ENCODE data around the gene NHSL1. TPM values are rescaled to one million over a fixed set of nuclear protein-coding genes. Genes with fewer than 3 reads are reported as not detected.

NHSL1 gene
- total RNA-seq, 2 experiments from 2014 or later: 0.20 to 0.35 TPM

- Mint-ChIP-seq H3K27me3 (no peaks in the 10 kb centered on the region), H3K9me3 (ENCODE audit: low read depth) (no peaks in the 10 kb centered on the region), H3K36me3 (peaks cover 12% of the 10 kb centered on the region), H3K4me3 (no peak overlapping the region), H3K4me1 (peaks cover 2% of the 10 kb centered on the region), H3K27ac (no peak overlapping the region)
- no peak for DNase-seq
- no peak for ATAC-seq
- CTCF ChIA-PET: no interaction called here
These were observed 77.7 kb downstream of the NHSL1 start for GRCh38 chr6:138421608-138422007.

DNA sequence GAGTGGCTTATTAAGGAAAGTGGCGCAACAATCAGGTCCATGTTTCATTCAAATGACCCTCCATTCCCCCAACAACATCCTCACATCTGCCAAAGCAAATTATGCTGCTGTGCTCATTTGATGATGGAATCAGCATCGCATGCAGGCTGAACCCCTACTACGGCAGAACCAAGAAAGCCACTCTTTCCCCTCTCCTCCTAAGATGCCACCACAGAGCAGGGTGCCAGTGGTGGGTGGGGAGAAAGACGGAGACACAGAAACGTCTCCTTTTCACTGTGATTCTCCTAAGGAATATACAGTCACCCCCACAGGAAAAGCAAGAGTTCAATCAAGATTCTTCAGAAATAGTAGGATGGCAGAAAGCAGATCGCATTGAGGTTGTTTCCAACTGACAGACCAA, 78.2 kb downstream of the NHSL1 start:
- Mint-ChIP-seq H3K27me3 (no peaks in the 10 kb centered on the region), H3K27ac (no peak overlapping the region), H3K9me3 (ENCODE audit: low read depth) (no peaks in the 10 kb centered on the region), H3K36me3 (peaks cover 13% of the 10 kb centered on the region), H3K4me1 (peaks cover 2% of the 10 kb centered on the region), H3K4me3 (no peak overlapping the region)
- DNase-seq: no peak
- ATAC-seq: no peak
- CTCF ChIA-PET: no interaction called here

DNA sequence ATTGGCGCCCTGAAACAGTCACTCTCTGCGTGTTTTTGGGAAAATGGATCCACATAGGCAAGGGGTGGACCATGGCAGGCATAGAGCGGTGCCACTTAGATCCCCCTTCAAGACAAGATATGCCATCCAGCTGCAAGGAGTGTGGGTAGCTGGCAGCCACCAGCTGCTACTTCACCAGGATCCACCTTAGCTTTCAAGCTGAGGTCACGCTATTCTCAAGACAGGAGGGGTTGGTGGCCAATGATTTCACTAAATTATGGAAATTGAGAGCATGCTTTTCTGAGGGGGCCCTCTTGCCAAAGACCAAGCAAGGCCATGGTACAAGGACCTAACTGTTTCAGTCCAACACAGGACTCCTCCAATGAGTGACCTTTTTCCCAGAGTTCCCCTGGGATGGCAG, 78.9 kb downstream of the NHSL1 start:
- no peak overlapping the region for H3K4me3 Mint-ChIP-seq
- H3K27me3 Mint-ChIP-seq: no peaks in the 10 kb centered on the region
- H3K36me3 Mint-ChIP-seq: peaks cover 13% of the 10 kb centered on the region
- peaks cover 2% of the 10 kb centered on the region for H3K4me1 Mint-ChIP-seq
- ATAC-seq: no peak
- H3K9me3 Mint-ChIP-seq (ENCODE audit: low read depth): no peaks in the 10 kb centered on the region
- H3K27ac Mint-ChIP-seq: no peak overlapping the region
- CTCF ChIA-PET: interaction anchor here (1.4 kb wide), 1 partner anchor 9 kb away, joined by 5 read pairs; no protein-coding TSS in a partner anchor
- no peak for DNase-seq

GRCh38 chr6:138419766-138420165, 79.5 kb downstream of the NHSL1 start:
- Mint-ChIP-seq H3K9me3 (ENCODE audit: low read depth) (no peaks in the 10 kb centered on the region), H3K4me1 (peaks cover 2% of the 10 kb centered on the region), H3K36me3 (peaks cover 17% of the 10 kb centered on the region), H3K27ac (no peak overlapping the region), H3K27me3 (no peaks in the 10 kb centered on the region), H3K4me3 (no peak overlapping the region)
- ATAC-seq (no peak), DNase-seq (no peak)
- CTCF ChIA-PET: interaction anchor here (1.4 kb wide), 1 partner anchor 10 kb away, joined by 5 read pairs; no protein-coding TSS in a partner anchor

GRCh38 chr6:138418118-138418742, 81.1 kb downstream of the NHSL1 start:
- no peak overlapping the region for H3K4me3 Mint-ChIP-seq
- ATAC-seq (no peak), DNase-seq (no peak)
- H3K27me3 Mint-ChIP-seq: no peaks in the 10 kb centered on the region
- CTCF ChIA-PET: interaction anchor here (1.5 kb wide), 1 partner anchor 11 kb away, joined by 3 read pairs; no protein-coding TSS in a partner anchor
- H3K9me3 Mint-ChIP-seq (ENCODE audit: low read depth): no peaks in the 10 kb centered on the region
- peaks cover 2% of the 10 kb centered on the region for H3K4me1 Mint-ChIP-seq
- peaks cover 27% of the 10 kb centered on the region for H3K36me3 Mint-ChIP-seq
- H3K27ac Mint-ChIP-seq: peak overlapping the region; percentile 6

DNA sequence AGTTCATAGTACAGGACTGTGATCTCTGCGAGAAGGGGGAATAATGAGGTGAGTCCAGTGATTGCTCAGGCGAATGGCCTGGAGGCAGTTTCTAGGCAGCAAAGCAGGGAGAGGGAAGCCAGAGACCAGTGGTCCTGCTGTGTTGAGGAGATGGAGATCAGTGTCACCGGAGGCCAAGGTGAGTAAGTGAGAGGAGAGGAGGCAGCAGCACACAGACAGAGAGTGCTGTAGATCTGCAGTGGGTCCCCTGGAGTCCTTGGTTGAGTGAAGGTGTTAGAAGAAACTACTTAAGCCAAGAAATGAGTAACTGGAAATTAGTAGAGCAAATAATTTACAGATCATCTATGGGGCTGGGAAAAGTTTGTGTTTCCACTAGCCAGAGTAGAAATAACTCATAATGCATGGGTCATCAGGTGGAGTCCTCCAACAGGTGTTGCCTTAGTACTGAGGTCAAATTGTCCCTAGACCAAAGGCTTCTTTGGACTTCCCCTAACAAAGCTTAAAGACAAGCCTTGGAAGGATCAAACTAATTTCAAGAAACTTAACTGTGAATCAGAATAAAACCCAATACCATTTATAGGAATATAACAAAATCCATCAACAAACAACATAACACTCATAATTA, 81.7 kb downstream of the NHSL1 start:
- Mint-ChIP-seq H3K36me3 (peaks cover 33% of the 10 kb centered on the region), H3K4me1 (no peaks in the 10 kb centered on the region), H3K27me3 (no peaks in the 10 kb centered on the region), H3K4me3 (no peak overlapping the region), H3K27ac (no peak overlapping the region), H3K9me3 (ENCODE audit: low read depth) (no peaks in the 10 kb centered on the region)
- CTCF ChIA-PET: interaction anchor here (1.5 kb wide), 1 partner anchor 12 kb away, joined by 3 read pairs; no protein-coding TSS in a partner anchor
- ATAC-seq (no peak), DNase-seq (no peak)

- H3K4me1 Mint-ChIP-seq: peaks cover 8% of the 10 kb centered on the region
- peaks cover 42% of the 10 kb centered on the region for H3K36me3 Mint-ChIP-seq
- ATAC-seq: no peak
- H3K27me3 Mint-ChIP-seq: no peaks in the 10 kb centered on the region
- DNase-seq: no peak
- H3K4me3 Mint-ChIP-seq: no peak overlapping the region
- H3K9me3 Mint-ChIP-seq (ENCODE audit: low read depth): no peaks in the 10 kb centered on the region
- CTCF ChIA-PET: interaction anchor here (1.0 to 1.6 kb wide), 2 partner anchors 11 to 93 kb away, joined by 5 read pairs; no protein-coding TSS in a partner anchor
- H3K27ac Mint-ChIP-seq: no peak overlapping the region
These were observed 83.1 kb downstream of the NHSL1 start for GRCh38 chr6:138416206-138416605.

GRCh38 chr6:138415125-138415524, 84.2 kb downstream of the NHSL1 start:
- Mint-ChIP-seq H3K4me3 (no peak overlapping the region), H3K9me3 (ENCODE audit: low read depth) (no peaks in the 10 kb centered on the region), H3K36me3 (peaks cover 46% of the 10 kb centered on the region), H3K27me3 (no peaks in the 10 kb centered on the region), H3K4me1 (peaks cover 17% of the 10 kb centered on the region), H3K27ac (no peak overlapping the region)
- ATAC-seq (no peak), DNase-seq (no peak)
- CTCF ChIA-PET: no interaction called here

- CTCF ChIA-PET: interaction anchor here (0.9 to 1.3 kb wide), 2 partner anchors 14 to 100 kb away, joined by 3 to 4 read pairs; no protein-coding TSS in a partner anchor
- Mint-ChIP-seq H3K27ac (peak overlapping the region; percentile 66), H3K4me1 (peaks cover 30% of the 10 kb centered on the region), H3K36me3 (peaks cover 60% of the 10 kb centered on the region), H3K4me3 (no peak overlapping the region), H3K9me3 (ENCODE audit: low read depth) (no peaks in the 10 kb centered on the region), H3K27me3 (no peaks in the 10 kb centered on the region)
- ATAC-seq (peak; percentile 83), DNase-seq (no peak)
These were observed 88.1 kb downstream of the NHSL1 start for GRCh38 chr6:138410972-138411880.

- Mint-ChIP-seq H3K4me1 (peaks cover 36% of the 10 kb centered on the region), H3K27ac (no peak overlapping the region), H3K4me3 (no peak overlapping the region), H3K9me3 (ENCODE audit: low read depth) (no peaks in the 10 kb centered on the region), H3K27me3 (no peaks in the 10 kb centered on the region), H3K36me3 (peaks cover 62% of the 10 kb centered on the region)
- DNase-seq (no peak), ATAC-seq (no peak)
- CTCF ChIA-PET: interaction anchor here (1.0 to 1.4 kb wide), 3 partner anchors 15 to 294 kb away, joined by 3 read pairs; no protein-coding TSS in a partner anchor
These were observed 89.1 kb downstream of the NHSL1 start for GRCh38 chr6:138410048-138410735.

- Mint-ChIP-seq H3K4me1 (peaks cover 38% of the 10 kb centered on the region), H3K27ac (peak overlapping the region; percentile 37), H3K36me3 (peaks cover 37% of the 10 kb centered on the region), H3K9me3 (ENCODE audit: low read depth) (no peaks in the 10 kb centered on the region), H3K27me3 (peaks cover 4% of the 10 kb centered on the region), H3K4me3 (no peak overlapping the region)
- no peak for ATAC-seq
- DNase-seq: no peak
- CTCF ChIA-PET: interaction anchor here (1.2 to 1.4 kb wide), 2 partner anchors 103 to 290 kb away, joined by 4 read pairs; no protein-coding TSS in a partner anchor
These were observed 92.9 kb downstream of the NHSL1 start for GRCh38 chr6:138406443-138406842.

DNA sequence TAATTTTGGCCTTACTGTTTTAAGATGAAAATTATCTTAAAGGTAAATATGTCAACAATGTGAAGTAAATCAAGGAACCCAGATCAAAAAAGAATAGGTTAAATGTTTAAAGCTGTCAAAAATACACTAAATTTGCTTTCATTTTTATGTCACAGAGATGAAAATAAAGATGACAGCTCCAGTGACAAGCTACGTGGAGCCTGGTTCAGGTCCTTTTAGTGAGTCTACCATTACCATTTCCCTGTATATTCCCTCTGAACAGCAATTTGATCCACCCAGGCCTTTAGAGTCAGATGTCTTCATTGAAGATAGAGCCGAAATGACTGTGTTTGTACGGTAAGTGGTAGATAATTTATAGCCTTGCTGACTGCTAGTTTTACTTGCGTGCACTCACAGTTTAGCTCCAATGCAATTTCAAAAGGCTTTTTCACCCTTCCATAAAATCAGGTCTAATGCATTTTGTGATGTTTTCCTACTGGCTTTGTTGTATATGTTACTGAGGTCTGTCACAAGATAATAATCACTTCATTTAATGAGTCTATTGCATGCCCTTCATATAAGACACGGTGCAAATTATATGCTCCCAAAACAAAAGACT, 93.4 kb downstream of the NHSL1 start:
- no peak for DNase-seq
- H3K27ac Mint-ChIP-seq: peak overlapping the region; percentile 37
- no peaks in the 10 kb centered on the region for H3K9me3 Mint-ChIP-seq (ENCODE audit: low read depth)
- CTCF ChIA-PET: interaction anchor here (1.2 to 1.4 kb wide), 2 partner anchors 103 to 290 kb away, joined by 4 read pairs; no protein-coding TSS in a partner anchor
- H3K4me1 Mint-ChIP-seq: peaks cover 33% of the 10 kb centered on the region
- H3K4me3 Mint-ChIP-seq: peak overlapping the region; percentile 39
- ATAC-seq: no peak
- H3K36me3 Mint-ChIP-seq: peaks cover 34% of the 10 kb centered on the region
- peaks cover 4% of the 10 kb centered on the region for H3K27me3 Mint-ChIP-seq
